Neural cell (in vitro differentiated cells): ENCODE results near the gene NRG3.

Experiments used
- CTCF ChIP-seq: fragments of 450-650 bp; IDR thresholded peaks from 2 replicates; pipeline ENCODE4 v1.5.1; 2014; ENCODE audit warnings: antibody characterized with exemption, mild to moderate bottlenecking, moderate library complexity; ENCODE audit not compliant: poor library complexity, severe bottlenecking
- EZH2 ChIP-seq: fragments of 200-600, 300-800 bp; shearing (Covaris generic), sonication (generic); IDR thresholded peaks from 2 replicates; pipeline ENCODE4 v1.6.1; 2014; ENCODE audit warnings: antibody characterized with exemption, low read length, borderline replicate concordance, mild to moderate bottlenecking; ENCODE audit not compliant: insufficient read depth, poor library complexity, severe bottlenecking
- POLR2AphosphoS5 ChIP-seq: IDR thresholded peaks from 2 replicates; pipeline ENCODE4 v1.6.1; 2012
- RAD21 ChIP-seq: fragments of 450-650 bp; conservative IDR thresholded peaks from 2 replicates; pipeline ENCODE4 v1.6.1; 2014; ENCODE audit warnings: antibody characterized with exemption, mild to moderate bottlenecking, moderate library complexity
- REST ChIP-seq: IDR thresholded peaks from 2 replicates; pipeline ENCODE4 v1.6.1; 2012; ENCODE audit warnings: borderline replicate concordance

- TF ChIP-seq CTCF, result no peak
- no peak for TF ChIP-seq EZH2
- no peak for TF ChIP-seq POLR2AphosphoS5
- TF ChIP-seq REST, result no peak
- no peak for TF ChIP-seq RAD21
These were observed 817.5 kb downstream of the NRG3 start for GRCh38 chr10:82692458-82692857.
